Measurements from ENCODE around the gene FGFR2.

FGFR2 gene

GRCh38 chr10:121495719-121496118, 102.5 kb downstream of the FGFR2 start:
- Histone ChIP-seq H4K20me1 (ENCODE audit: insufficient read depth, low read length) (no peaks in the 10 kb centered on the region), H3K4me1 (ENCODE audit: low read length) (peaks cover 10% of the 10 kb centered on the region), H3K79me2 (ENCODE audit: low read length) (no peaks in the 10 kb centered on the region), H3K27me3 (ENCODE audit: low read depth, low read length) (no peaks in the 10 kb centered on the region), H3K4me2 (ENCODE audit: low read length) (no peak overlapping the region), H3K4me3 (ENCODE audit: low read length) (no peak overlapping the region), H2AFZ (ENCODE audit: low read depth, low read length) (no peak overlapping the region), H3K9ac (ENCODE audit: low read length) (no peak overlapping the region), H3K27ac (ENCODE audit: low read length) (no peak overlapping the region), H3K9me3 (ENCODE audit: insufficient read depth, low read length) (no peaks in the 10 kb centered on the region), H3K36me3 (replicated peaks; ENCODE audit: low read depth, low read length) (no peaks in the 10 kb centered on the region)
- no peak for TF ChIP-seq EZH2phosphoT487 (IDR thresholded peaks at IDR 0.05; ENCODE audit: low read depth)
- no peak for TF ChIP-seq CTCF (IDR thresholded peaks at IDR 0.05; ENCODE audit: low read depth, low read length)

- H3K4me3 ChIP-seq (ENCODE audit: low read length), result no peak overlapping the region
- peaks cover 9% of the 10 kb centered on the region for H3K4me1 ChIP-seq (ENCODE audit: low read length)
Observed at GRCh38 chr10:121494296-121494695, 103.9 kb downstream of the FGFR2 start.

GRCh38 chr10:121493521-121493920, 104.7 kb downstream of the FGFR2 start:
- H3K9me3 ChIP-seq (ENCODE audit: insufficient read depth, low read length), result no peaks in the 10 kb centered on the region

More at GRCh38 chr10:121494296-121494695, 103.9 kb downstream of the FGFR2 start:
- no peak overlapping the region for H2AFZ ChIP-seq (ENCODE audit: low read depth, low read length)
- no peaks in the 10 kb centered on the region for H3K79me2 ChIP-seq (ENCODE audit: low read length)
- no peaks in the 10 kb centered on the region for H3K36me3 ChIP-seq (replicated peaks; ENCODE audit: low read depth, low read length)
- H3K9me3 ChIP-seq (ENCODE audit: insufficient read depth, low read length), result no peaks in the 10 kb centered on the region
- H3K9ac ChIP-seq (ENCODE audit: low read length), result no peak overlapping the region
- no peaks in the 10 kb centered on the region for H4K20me1 ChIP-seq (ENCODE audit: insufficient read depth, low read length)
- H3K27ac ChIP-seq (ENCODE audit: low read length), result no peak overlapping the region
- no peaks in the 10 kb centered on the region for H3K27me3 ChIP-seq (ENCODE audit: low read depth, low read length)
- TF ChIP-seq CTCF (IDR thresholded peaks at IDR 0.05; ENCODE audit: low read depth, low read length), result no peak
- TF ChIP-seq EZH2phosphoT487 (IDR thresholded peaks at IDR 0.05; ENCODE audit: low read depth), result no peak
- H3K4me2 ChIP-seq (ENCODE audit: low read length), result no peak overlapping the region

GRCh38 chr10:121490871-121491519, 107.2 kb downstream of the FGFR2 start:
- no peak overlapping the region for H3K27ac ChIP-seq (ENCODE audit: low read length)
- H4K20me1 ChIP-seq (ENCODE audit: insufficient read depth, low read length), result no peaks in the 10 kb centered on the region
- no peak overlapping the region for H3K9ac ChIP-seq (ENCODE audit: low read length)
- no peaks in the 10 kb centered on the region for H3K4me1 ChIP-seq (ENCODE audit: low read length)
- H3K4me3 ChIP-seq (ENCODE audit: low read length), result no peak overlapping the region
- no peak for TF ChIP-seq CTCF (IDR thresholded peaks at IDR 0.05; ENCODE audit: low read depth, low read length)
- no peak for TF ChIP-seq EZH2phosphoT487 (IDR thresholded peaks at IDR 0.05; ENCODE audit: low read depth)
- no peak overlapping the region for H3K4me2 ChIP-seq (ENCODE audit: low read length)
- no peaks in the 10 kb centered on the region for H3K9me3 ChIP-seq (ENCODE audit: insufficient read depth, low read length)
- no peaks in the 10 kb centered on the region for H3K79me2 ChIP-seq (ENCODE audit: low read length)
- no peaks in the 10 kb centered on the region for H3K36me3 ChIP-seq (replicated peaks; ENCODE audit: low read depth, low read length)
- no peak overlapping the region for H2AFZ ChIP-seq (ENCODE audit: low read depth, low read length)
- peaks cover 7% of the 10 kb centered on the region; the same call in 1 of the 2 replicates for H3K27me3 ChIP-seq (ENCODE audit: low read depth, low read length)

More at GRCh38 chr10:121493521-121493920, 104.7 kb downstream of the FGFR2 start:
- TF ChIP-seq EZH2phosphoT487 (IDR thresholded peaks at IDR 0.05; ENCODE audit: low read depth) (no peak), CTCF (IDR thresholded peaks at IDR 0.05; ENCODE audit: low read depth, low read length) (no peak)
- Histone ChIP-seq H3K9ac (ENCODE audit: low read length) (no peak overlapping the region), H3K27ac (ENCODE audit: low read length) (no peak overlapping the region), H2AFZ (ENCODE audit: low read depth, low read length) (no peak overlapping the region), H3K4me2 (ENCODE audit: low read length) (no peak overlapping the region), H3K36me3 (replicated peaks; ENCODE audit: low read depth, low read length) (no peaks in the 10 kb centered on the region), H4K20me1 (ENCODE audit: insufficient read depth, low read length) (no peaks in the 10 kb centered on the region), H3K79me2 (ENCODE audit: low read length) (no peaks in the 10 kb centered on the region), H3K4me1 (ENCODE audit: low read length) (peaks cover 9% of the 10 kb centered on the region), H3K27me3 (ENCODE audit: low read depth, low read length) (no peaks in the 10 kb centered on the region), H3K4me3 (ENCODE audit: low read length) (no peak overlapping the region)

All from OCI-LY3 (cell line).